ENCODE measurements around the gene LLPH.

DNA sequence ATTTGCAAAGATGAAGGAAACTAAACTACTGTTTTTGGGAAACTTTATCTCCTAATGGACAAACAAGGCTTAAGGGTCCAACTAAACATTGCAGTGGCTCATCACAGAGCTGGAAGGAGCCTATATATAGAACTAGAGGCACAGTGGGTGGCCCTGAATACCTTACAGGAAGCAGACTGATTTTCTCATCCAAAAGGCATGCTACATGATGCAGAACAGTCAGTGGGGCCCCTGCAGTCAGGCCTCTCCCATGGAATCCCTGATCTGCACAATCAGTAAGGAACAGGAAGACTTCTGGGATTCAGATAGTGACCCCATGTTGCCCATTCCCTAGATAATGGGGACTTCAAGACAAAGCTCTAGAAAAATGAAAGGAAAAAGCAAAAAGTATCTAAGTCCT lies 1.9 kb upstream of the LLPH start:
- TF ChIP-seq, protein P1, sequence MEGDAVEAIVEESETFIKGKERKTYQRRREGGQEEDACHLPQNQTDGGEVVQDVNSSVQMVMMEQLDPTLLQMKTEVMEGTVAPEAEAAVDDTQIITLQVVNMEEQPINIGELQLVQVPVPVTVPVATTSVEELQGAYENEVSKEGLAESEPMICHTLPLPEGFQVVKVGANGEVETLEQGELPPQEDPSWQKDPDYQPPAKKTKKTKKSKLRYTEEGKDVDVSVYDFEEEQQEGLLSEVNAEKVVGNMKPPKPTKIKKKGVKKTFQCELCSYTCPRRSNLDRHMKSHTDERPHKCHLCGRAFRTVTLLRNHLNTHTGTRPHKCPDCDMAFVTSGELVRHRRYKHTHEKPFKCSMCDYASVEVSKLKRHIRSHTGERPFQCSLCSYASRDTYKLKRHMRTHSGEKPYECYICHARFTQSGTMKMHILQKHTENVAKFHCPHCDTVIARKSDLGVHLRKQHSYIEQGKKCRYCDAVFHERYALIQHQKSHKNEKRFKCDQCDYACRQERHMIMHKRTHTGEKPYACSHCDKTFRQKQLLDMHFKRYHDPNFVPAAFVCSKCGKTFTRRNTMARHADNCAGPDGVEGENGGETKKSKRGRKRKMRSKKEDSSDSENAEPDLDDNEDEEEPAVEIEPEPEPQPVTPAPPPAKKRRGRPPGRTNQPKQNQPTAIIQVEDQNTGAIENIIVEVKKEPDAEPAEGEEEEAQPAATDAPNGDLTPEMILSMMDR (IDR thresholded peaks at IDR 0.05; ENCODE audit: insufficient read depth, low read length, poor library complexity, severe bottlenecking): no peak
- TF ChIP-seq EZH2phosphoT487 (conservative IDR thresholded peaks at IDR 0.05; ENCODE audit: low read length): no peak

Data from SU-DHL-6 (cell line).